Measurements from ENCODE around the gene MFSD2A.
"Not testable (repeated sequence)": the region's sequence is repeated elsewhere in the genome, so short reads cannot be mapped to it uniquely, and the experiment has no call there.

The MFSD2A gene

GRCh38 chr1:39910263-39910662, 44.7 kb upstream of the MFSD2A start:
- Histone ChIP-seq H3K4me3 (ENCODE audit: insufficient read depth in 1 of 2, low read depth in 1 of 2, low read length in 2 of 2) (no peak overlapping the region), H3K79me1 (replicated peaks; ENCODE audit: low read length, poor library complexity, severe bottlenecking) (no peaks in the 10 kb centered on the region), H3K9ac (ENCODE audit: low read length) (no peak overlapping the region), H2BK12ac (ENCODE audit: low read length in 2 of 2) (no peak overlapping the region), H2BK120ac (ENCODE audit: low read depth, low read length) (no peak overlapping the region), H3K4me1 (ENCODE audit: control insufficient read depth, insufficient read depth, low read depth, low read length) (no peaks in the 10 kb centered on the region), H3K36me3 (ENCODE audit: control insufficient read depth in 1 of 2, insufficient read depth in 2 of 2, low read depth in 1 of 2, low read length in 2 of 2) (no peaks in the 10 kb centered on the region), H3K14ac (ENCODE audit: low read length in 2 of 2) (no peak overlapping the region), H2BK15ac (ENCODE audit: low read depth, poor library complexity, severe bottlenecking) (no peak overlapping the region), H3K4ac (ENCODE audit: low read depth in 1 of 2, low read length in 2 of 2) (no peak overlapping the region), H3K23ac (ENCODE audit: low read length in 2 of 2) (no peak overlapping the region), H4K91ac (ENCODE audit: low read length) (no peak overlapping the region), H3K4me2 (ENCODE audit: low read length, poor library complexity, severe bottlenecking) (no peak overlapping the region), H3K18ac (ENCODE audit: low read depth in 1 of 2, low read length in 2 of 2) (no peak overlapping the region), H3K27me3 (ENCODE audit: control insufficient read depth in 1 of 2, insufficient read depth in 1 of 2, low read length in 2 of 2) (peaks cover 7 to 18% of the 10 kb centered on the region in 2 experiments), H4K8ac (ENCODE audit: low read length) (no peak overlapping the region), H2BK5ac (ENCODE audit: low read depth, low read length, poor library complexity, severe bottlenecking) (no peak overlapping the region), H3K9me3 (ENCODE audit: control insufficient read depth, low read length) (peaks cover 11% of the 10 kb centered on the region), H2AK5ac (ENCODE audit: low read length, severe bottlenecking) (no peak overlapping the region), H2AFZ (ENCODE audit: low read depth, low read length) (no peak overlapping the region), H3K27ac (ENCODE audit: low read length, poor library complexity, severe bottlenecking) (no peak overlapping the region)
- no peak for DNase-seq
- WGBS = 92% methylated on average over 3 of the region's 3 CpGs

GRCh38 chr1:39913136-39913535, 41.8 kb upstream of the MFSD2A start:
- not testable (repeated sequence) for H3K9me3 ChIP-seq (ENCODE audit: control insufficient read depth, low read length); H2BK15ac ChIP-seq (ENCODE audit: low read depth, poor library complexity, severe bottlenecking); H3K27ac ChIP-seq (ENCODE audit: low read length, poor library complexity, severe bottlenecking); H3K79me1 ChIP-seq (replicated peaks; ENCODE audit: low read length, poor library complexity, severe bottlenecking); H3K4me3 ChIP-seq (ENCODE audit: insufficient read depth in 1 of 2, low read depth in 1 of 2, low read length in 2 of 2); DNase-seq; H3K4ac ChIP-seq (ENCODE audit: low read depth in 1 of 2, low read length in 2 of 2); H2BK12ac ChIP-seq (ENCODE audit: low read length in 2 of 2); H3K18ac ChIP-seq (ENCODE audit: low read depth in 1 of 2, low read length in 2 of 2); H4K91ac ChIP-seq (ENCODE audit: low read length); H3K23ac ChIP-seq (ENCODE audit: low read length in 2 of 2); H2BK5ac ChIP-seq (ENCODE audit: low read depth, low read length, poor library complexity, severe bottlenecking); H3K9ac ChIP-seq (ENCODE audit: low read length); H3K4me2 ChIP-seq (ENCODE audit: low read length, poor library complexity, severe bottlenecking); H3K36me3 ChIP-seq (ENCODE audit: control insufficient read depth in 1 of 2, insufficient read depth in 2 of 2, low read depth in 1 of 2, low read length in 2 of 2); H3K14ac ChIP-seq (ENCODE audit: low read length in 2 of 2); H4K8ac ChIP-seq (ENCODE audit: low read length); H2BK120ac ChIP-seq (ENCODE audit: low read depth, low read length); H2AFZ ChIP-seq (ENCODE audit: low read depth, low read length); H2AK5ac ChIP-seq (ENCODE audit: low read length, severe bottlenecking); H3K4me1 ChIP-seq (ENCODE audit: control insufficient read depth, insufficient read depth, low read depth, low read length)
- H3K27me3 ChIP-seq (ENCODE audit: control insufficient read depth in 1 of 2, insufficient read depth in 1 of 2, low read length in 2 of 2) = peaks cover 0 to 11% of the 10 kb centered on the region in 2 experiments
- WGBS = 99% methylated on average over 11 of the region's 30 CpGs

GRCh38 chr1:39915499-39916129, 39.3 kb upstream of the MFSD2A start:
- Histone ChIP-seq H2BK15ac (ENCODE audit: low read depth, poor library complexity, severe bottlenecking) (no peak overlapping the region), H3K9me3 (ENCODE audit: control insufficient read depth, low read length) (no peaks in the 10 kb centered on the region), H3K79me1 (replicated peaks; ENCODE audit: low read length, poor library complexity, severe bottlenecking) (no peaks in the 10 kb centered on the region), H3K4ac (ENCODE audit: low read depth in 1 of 2, low read length in 2 of 2) (no peak overlapping the region), H4K91ac (ENCODE audit: low read length) (no peak overlapping the region), H2BK120ac (ENCODE audit: low read depth, low read length) (no peak overlapping the region), H3K4me1 (ENCODE audit: control insufficient read depth, insufficient read depth, low read depth, low read length) (no peaks in the 10 kb centered on the region), H3K18ac (ENCODE audit: low read depth in 1 of 2, low read length in 2 of 2) (no peak overlapping the region), H3K36me3 (ENCODE audit: control insufficient read depth in 1 of 2, insufficient read depth in 2 of 2, low read depth in 1 of 2, low read length in 2 of 2) (no peaks in the 10 kb centered on the region), H3K14ac (ENCODE audit: low read length in 2 of 2) (no peak overlapping the region), H3K27ac (ENCODE audit: low read length, poor library complexity, severe bottlenecking) (no peak overlapping the region), H3K23ac (ENCODE audit: low read length in 2 of 2) (no peak overlapping the region), H4K8ac (ENCODE audit: low read length) (no peak overlapping the region), H2BK5ac (ENCODE audit: low read depth, low read length, poor library complexity, severe bottlenecking) (no peak overlapping the region), H3K9ac (ENCODE audit: low read length) (no peak overlapping the region), H2BK12ac (ENCODE audit: low read length in 2 of 2) (no peak overlapping the region), H2AK5ac (ENCODE audit: low read length, severe bottlenecking) (no peak overlapping the region), H2AFZ (ENCODE audit: low read depth, low read length) (no peak overlapping the region), H3K27me3 (ENCODE audit: control insufficient read depth in 1 of 2, insufficient read depth in 1 of 2, low read length in 2 of 2) (peaks cover 0 to 8% of the 10 kb centered on the region in 2 experiments), H3K4me2 (ENCODE audit: low read length, poor library complexity, severe bottlenecking) (no peak overlapping the region), H3K4me3 (ENCODE audit: insufficient read depth in 1 of 2, low read depth in 1 of 2, low read length in 2 of 2) (no peak overlapping the region)
- whole genome bisulfite sequencing = 87% methylated on average over 6 of the region's 6 CpGs
- DNase-seq = no peak

- no peak overlapping the region for H4K8ac ChIP-seq (ENCODE audit: low read length)
- H3K4ac ChIP-seq (ENCODE audit: low read depth in 1 of 2, low read length in 2 of 2) = no peak overlapping the region
- H2BK120ac ChIP-seq (ENCODE audit: low read depth, low read length) = no peak overlapping the region
- H2AFZ ChIP-seq (ENCODE audit: low read depth, low read length) = no peak overlapping the region
- no peak overlapping the region for H3K4me2 ChIP-seq (ENCODE audit: low read length, poor library complexity, severe bottlenecking)
- H3K23ac ChIP-seq (ENCODE audit: low read length in 2 of 2) = no peak overlapping the region
- H3K27ac ChIP-seq (ENCODE audit: low read length, poor library complexity, severe bottlenecking) = no peak overlapping the region
- no peak overlapping the region for H2BK5ac ChIP-seq (ENCODE audit: low read depth, low read length, poor library complexity, severe bottlenecking)
- no peak overlapping the region for H3K4me3 ChIP-seq (ENCODE audit: insufficient read depth in 1 of 2, low read depth in 1 of 2, low read length in 2 of 2)
- no peaks in the 10 kb centered on the region for H3K79me1 ChIP-seq (replicated peaks; ENCODE audit: low read length, poor library complexity, severe bottlenecking)
- no peak overlapping the region for H3K9ac ChIP-seq (ENCODE audit: low read length)
- H2BK15ac ChIP-seq (ENCODE audit: low read depth, poor library complexity, severe bottlenecking) = no peak overlapping the region
- peaks cover 6% of the 10 kb centered on the region for H3K4me1 ChIP-seq (ENCODE audit: control insufficient read depth, insufficient read depth, low read depth, low read length)
- WGBS = 81% methylated on average over 1 of the region's 2 CpGs
- H3K14ac ChIP-seq (ENCODE audit: low read length in 2 of 2) = no peak overlapping the region
- H2AK5ac ChIP-seq (ENCODE audit: low read length, severe bottlenecking) = no peak overlapping the region
- no peaks in the 10 kb centered on the region for H3K9me3 ChIP-seq (ENCODE audit: control insufficient read depth, low read length)
- no peak overlapping the region for H2BK12ac ChIP-seq (ENCODE audit: low read length in 2 of 2)
- peaks cover 13 to 15% of the 10 kb centered on the region in 2 experiments for H3K27me3 ChIP-seq (ENCODE audit: control insufficient read depth in 1 of 2, insufficient read depth in 1 of 2, low read length in 2 of 2)
- DNase-seq = no peak
- no peak overlapping the region for H4K91ac ChIP-seq (ENCODE audit: low read length)
- H3K18ac ChIP-seq (ENCODE audit: low read depth in 1 of 2, low read length in 2 of 2) = no peak overlapping the region
- H3K36me3 ChIP-seq (ENCODE audit: control insufficient read depth in 1 of 2, insufficient read depth in 2 of 2, low read depth in 1 of 2, low read length in 2 of 2) = no peaks in the 10 kb centered on the region
Measured at GRCh38 chr1:39917825-39918224, 37.1 kb upstream of the MFSD2A start.
